Brain microvascular endothelial cell (primary cell): Measurements from ENCODE around the gene DCDC2C.
A peak's percentile ranks its signal among the peaks of the same experiment; 100 is the strongest.

Experiments used
- DNase-seq: peaks from one replicate; pipeline ENCODE4 v3.0.0-alpha.2; 2020
- H3K27ac ChIP-seq: fragments of 250-450 bp; sonication (Bioruptor Pico); 2 replicates; pipeline ENCODE4 v1.5.1; 2020; ENCODE audit warnings: mild to moderate bottlenecking, moderate library complexity
- H3K27me3 ChIP-seq: fragments of 250-450 bp; sonication (Bioruptor Pico); replicated peaks from 2 replicates; pipeline ENCODE4 v1.5.1; 2020; ENCODE audit warnings: mild to moderate bottlenecking
- H3K36me3 ChIP-seq: fragments of 250-450 bp; sonication (Bioruptor Pico); replicated peaks from 2 replicates; pipeline ENCODE4 v1.5.1; 2020; ENCODE audit warnings: mild to moderate bottlenecking
- H3K4me3 ChIP-seq: 2 replicates; pipeline ENCODE4 v1.5.1; 2011; ENCODE audit warnings: low read depth, mild to moderate bottlenecking, control low read depth, low read length, moderate library complexity
- in situ Hi-C: cut with HindIII; loops from 2 replicates; pipeline ENCODE4 v1.10.0; 2017; ENCODE audit warnings: low sequenced_read_pairs, low pct_ligation_motif_present
- TF ChIP-seq, protein P1 (sequence below): IDR thresholded peaks from 2 replicates; pipeline ENCODE4 v1.5.1; 2011; ENCODE audit warnings: low read depth, mild to moderate bottlenecking, moderate library complexity, low read length, control low read depth, inconsistent platforms; ENCODE audit errors: missing control alignments

The DCDC2C gene

DNA sequence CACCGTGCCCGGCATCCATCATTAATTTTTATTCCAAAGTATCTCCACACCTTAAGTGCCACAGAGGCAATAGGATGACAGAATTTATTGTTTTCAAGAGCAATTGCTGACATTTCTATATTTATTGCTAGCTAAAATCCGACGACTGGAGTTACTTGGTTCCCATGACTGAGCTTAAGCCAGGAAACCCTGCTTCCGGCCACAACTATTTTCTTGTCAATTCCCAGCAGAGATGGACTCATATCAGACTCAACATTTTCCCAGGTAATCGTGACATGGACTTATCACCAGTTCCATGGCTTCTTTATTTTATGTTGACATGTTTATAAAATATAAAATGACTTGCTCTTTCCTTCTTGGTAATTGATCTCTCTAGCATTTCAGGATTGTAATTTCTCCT lies 20.6 kb upstream of the DCDC2C start:
- in situ Hi-C loops: no loop called here
- peak; percentile 14 for DNase-seq
- Histone ChIP-seq H3K36me3 (no peaks in the 10 kb centered on the region), H3K27me3 (no peaks in the 10 kb centered on the region), H3K4me3 (no peak overlapping the region), H3K27ac (no peak overlapping the region)
- TF ChIP-seq, protein P1, sequence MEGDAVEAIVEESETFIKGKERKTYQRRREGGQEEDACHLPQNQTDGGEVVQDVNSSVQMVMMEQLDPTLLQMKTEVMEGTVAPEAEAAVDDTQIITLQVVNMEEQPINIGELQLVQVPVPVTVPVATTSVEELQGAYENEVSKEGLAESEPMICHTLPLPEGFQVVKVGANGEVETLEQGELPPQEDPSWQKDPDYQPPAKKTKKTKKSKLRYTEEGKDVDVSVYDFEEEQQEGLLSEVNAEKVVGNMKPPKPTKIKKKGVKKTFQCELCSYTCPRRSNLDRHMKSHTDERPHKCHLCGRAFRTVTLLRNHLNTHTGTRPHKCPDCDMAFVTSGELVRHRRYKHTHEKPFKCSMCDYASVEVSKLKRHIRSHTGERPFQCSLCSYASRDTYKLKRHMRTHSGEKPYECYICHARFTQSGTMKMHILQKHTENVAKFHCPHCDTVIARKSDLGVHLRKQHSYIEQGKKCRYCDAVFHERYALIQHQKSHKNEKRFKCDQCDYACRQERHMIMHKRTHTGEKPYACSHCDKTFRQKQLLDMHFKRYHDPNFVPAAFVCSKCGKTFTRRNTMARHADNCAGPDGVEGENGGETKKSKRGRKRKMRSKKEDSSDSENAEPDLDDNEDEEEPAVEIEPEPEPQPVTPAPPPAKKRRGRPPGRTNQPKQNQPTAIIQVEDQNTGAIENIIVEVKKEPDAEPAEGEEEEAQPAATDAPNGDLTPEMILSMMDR: no peak

DNA sequence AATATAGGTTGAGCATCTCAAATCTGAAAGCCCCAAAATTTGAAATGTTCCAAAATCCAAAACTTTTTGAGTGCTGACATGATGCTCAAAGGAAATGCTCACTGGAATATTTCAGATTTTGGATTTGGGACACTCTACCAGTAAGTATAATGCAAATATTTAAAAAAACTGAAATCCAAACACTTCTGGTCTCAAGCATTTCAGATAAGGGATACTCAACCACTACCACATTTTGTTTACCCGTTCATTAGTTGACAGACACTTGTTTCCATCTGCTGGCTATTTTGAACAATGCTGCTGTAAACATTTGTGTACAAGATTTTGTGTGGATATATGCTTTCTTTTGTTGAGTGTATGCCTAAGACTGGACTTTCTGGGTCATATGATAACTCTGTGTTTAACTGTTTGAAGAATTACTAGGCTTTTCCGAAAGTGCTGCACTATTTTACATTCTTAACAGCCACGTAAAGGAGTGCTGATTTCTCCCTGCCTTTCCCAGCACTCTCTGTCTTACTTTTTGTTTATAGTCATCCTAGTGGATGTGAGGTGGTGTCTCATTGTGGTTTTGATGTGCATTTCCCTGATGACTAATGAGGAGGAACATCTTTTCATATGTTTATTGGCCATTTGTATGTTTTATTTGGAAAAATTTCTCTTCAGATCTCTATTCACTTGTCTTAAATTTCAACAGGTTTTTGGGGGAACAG lies 19.5 kb upstream of the DCDC2C start:
- no peak overlapping the region for H3K4me3 ChIP-seq
- H3K27me3 ChIP-seq: no peaks in the 10 kb centered on the region
- TF ChIP-seq, protein P1: no peak
- H3K36me3 ChIP-seq: no peaks in the 10 kb centered on the region
- in situ Hi-C loops: no loop called here
- DNase-seq: peak; percentile 41
- H3K27ac ChIP-seq: no peak overlapping the region

- in situ Hi-C loops: no loop called here
- TF ChIP-seq, protein P1: no peak
- DNase-seq: no peak
- Histone ChIP-seq H3K4me3 (no peak overlapping the region), H3K27me3 (no peaks in the 10 kb centered on the region), H3K27ac (no peak overlapping the region), H3K36me3 (no peaks in the 10 kb centered on the region)
Measured at GRCh38 chr2:3689998-3690748, 13.2 kb upstream of the DCDC2C start.

GRCh38 chr2:3692375-3692774 lies 11.0 kb upstream of the DCDC2C start:
- no peaks in the 10 kb centered on the region for H3K27me3 ChIP-seq
- no peak overlapping the region for H3K27ac ChIP-seq
- H3K4me3 ChIP-seq: no peak overlapping the region
- TF ChIP-seq, protein P1: peak; percentile 59
- DNase-seq: peak; percentile 32
- H3K36me3 ChIP-seq: no peaks in the 10 kb centered on the region
- in situ Hi-C loops: no loop called here

DNA sequence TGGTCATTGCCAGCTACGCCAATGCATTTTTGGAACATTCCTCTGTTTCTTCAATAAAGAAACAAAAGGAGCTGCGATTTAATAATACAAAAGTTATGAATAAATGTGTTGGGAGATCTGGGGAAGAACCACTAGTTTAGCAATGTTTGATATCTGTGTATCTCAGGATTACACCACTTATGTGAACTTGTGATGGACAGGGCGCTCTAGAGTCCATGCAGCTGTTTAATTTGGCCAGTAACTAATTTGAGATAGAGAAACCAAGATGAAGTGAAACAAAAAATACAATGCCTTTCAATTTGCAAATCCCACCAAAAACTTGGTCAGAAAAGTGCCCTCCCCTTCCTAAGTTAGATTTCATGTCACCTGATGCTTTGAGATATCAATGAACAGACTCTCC lies 6.8 kb upstream of the DCDC2C start:
- no peaks in the 10 kb centered on the region for H3K27me3 ChIP-seq
- no peaks in the 10 kb centered on the region for H3K36me3 ChIP-seq
- H3K4me3 ChIP-seq: no peak overlapping the region
- TF ChIP-seq, protein P1: no peak
- DNase-seq: no peak
- in situ Hi-C loops: no loop called here
- no peak overlapping the region for H3K27ac ChIP-seq

GRCh38 chr2:3701071-3701470 lies 2.3 kb upstream of the DCDC2C start:
- no peaks in the 10 kb centered on the region for H3K36me3 ChIP-seq
- H3K27me3 ChIP-seq: peaks cover 26% of the 10 kb centered on the region
- DNase-seq: no peak
- no peak overlapping the region for H3K27ac ChIP-seq
- TF ChIP-seq, protein P1: no peak
- no peak overlapping the region for H3K4me3 ChIP-seq
- in situ Hi-C loops: no loop called here
